ENCODE data around the gene TRERF1.

TRERF1 gene

DNA sequence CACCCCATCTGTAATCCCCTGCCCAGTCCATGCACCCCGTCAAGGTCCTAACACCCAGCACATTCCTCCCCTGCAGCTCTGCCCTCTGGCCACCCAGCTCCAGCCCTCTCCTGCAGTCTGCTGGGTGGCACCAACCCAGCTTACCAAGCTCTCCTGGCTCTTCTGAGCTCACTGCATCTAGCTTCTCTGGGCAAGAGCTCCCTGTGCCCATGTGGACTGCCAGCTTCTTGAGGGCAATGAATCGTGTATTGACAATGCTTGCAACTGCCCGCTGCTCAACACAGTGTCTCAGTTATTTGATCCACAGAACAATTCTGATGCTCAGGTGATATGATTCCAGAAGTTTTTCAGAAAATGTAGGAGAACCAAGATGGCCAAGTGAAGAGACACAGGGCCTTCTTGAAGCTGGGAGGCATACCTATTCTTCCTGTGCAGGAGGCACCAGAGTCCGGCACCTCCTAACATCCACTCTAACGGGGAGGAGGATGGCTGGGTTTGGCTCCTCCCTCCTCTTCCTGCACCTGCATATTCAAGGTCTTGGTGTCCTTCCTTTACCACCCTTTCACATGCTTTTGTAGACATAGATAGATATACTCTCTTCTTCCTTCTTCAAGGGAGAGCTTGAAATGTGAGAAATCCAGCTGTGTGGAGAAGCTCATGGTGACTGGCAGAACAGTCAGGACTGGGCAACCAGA is 85.6 kb downstream of the TRERF1 start:
- no peak for DNase-seq (ENCODE audit: low spot score)

DNA sequence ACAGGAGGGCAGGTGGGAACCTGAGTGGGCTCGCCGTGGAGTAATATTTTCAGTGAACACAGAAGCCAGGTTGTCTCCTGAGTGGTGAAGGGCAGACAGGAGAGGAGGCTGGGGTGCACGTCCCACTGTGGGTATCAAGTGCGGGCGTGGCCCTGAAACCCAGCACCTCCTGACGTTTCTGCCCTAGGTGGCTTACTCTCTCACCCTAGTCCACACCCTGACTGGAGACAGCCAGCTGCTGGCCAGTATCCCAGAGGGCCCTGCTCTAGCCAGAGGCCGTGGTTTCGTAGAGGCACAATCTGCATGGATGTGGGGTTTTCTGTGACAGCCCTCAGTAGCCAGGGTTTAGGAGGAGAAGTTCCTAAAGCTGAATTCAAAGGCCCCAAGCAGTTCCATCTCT is 86.7 kb downstream of the TRERF1 start:
- no peak for DNase-seq (ENCODE audit: low spot score)

DNA sequence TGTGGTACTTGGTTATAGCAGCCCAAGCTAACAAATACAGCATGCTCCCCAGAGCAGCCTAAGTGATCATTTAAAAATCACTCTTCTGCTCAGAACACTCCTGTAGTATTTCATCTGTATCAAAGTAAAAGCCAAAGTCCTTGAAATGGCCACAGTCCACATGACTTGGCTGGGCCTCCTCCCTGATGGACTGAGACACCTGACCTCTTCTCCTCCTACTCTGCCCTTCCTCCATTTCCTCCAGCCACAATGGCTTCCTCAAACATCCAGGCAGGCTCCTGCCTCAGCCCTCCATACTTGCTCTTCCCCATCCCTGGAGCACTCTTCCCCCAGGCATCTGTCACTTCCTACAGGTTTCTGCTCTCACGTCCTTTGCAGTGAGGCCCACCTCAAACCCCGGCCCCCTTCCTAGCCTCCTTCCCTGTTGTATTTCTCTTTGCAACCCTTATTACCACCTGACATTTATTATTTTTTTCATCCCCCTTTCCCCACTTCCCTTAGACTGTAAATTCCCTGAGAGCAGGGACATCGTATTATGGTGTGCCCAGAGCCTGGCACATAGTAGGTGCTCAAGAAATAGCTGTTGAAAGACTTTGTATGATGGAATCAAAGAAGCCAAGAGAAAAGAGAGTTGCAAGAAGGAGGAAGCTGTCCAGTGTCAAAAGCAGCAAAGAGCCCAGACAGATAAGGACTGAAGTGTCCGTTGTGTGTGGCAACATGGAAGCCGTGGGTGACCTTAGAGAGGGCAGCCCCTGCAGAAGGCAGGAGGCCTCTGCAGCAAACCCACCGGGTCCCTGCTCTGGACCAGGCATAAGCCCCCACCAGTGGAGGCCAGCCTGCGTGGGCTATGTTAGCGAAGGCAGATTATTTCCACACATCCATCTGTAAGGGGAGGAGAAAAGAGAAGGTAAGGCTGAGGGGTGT is 87.5 kb downstream of the TRERF1 start:
- no peak for DNase-seq (ENCODE audit: low spot score)

DNA sequence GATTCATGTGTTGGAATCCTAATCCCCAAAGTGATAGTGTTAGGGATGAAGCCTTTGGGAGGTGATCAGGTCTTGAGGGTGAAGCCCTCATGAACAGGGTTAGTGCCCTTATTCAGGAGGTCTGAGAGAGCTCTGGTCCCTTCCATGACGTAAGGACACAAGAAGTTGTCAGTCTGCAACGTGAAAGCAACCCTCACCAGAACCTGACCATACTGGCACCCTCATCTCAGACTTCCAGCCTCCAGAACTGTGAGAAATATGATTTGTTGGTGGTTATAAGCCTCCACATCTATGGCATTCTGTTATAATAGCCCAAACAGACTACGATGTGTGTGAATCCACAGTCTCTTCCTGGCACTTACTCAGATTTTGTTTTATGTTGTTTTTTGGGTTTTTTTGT is 90.7 kb downstream of the TRERF1 start:
- no peak for DNase-seq (ENCODE audit: low spot score)

DNA sequence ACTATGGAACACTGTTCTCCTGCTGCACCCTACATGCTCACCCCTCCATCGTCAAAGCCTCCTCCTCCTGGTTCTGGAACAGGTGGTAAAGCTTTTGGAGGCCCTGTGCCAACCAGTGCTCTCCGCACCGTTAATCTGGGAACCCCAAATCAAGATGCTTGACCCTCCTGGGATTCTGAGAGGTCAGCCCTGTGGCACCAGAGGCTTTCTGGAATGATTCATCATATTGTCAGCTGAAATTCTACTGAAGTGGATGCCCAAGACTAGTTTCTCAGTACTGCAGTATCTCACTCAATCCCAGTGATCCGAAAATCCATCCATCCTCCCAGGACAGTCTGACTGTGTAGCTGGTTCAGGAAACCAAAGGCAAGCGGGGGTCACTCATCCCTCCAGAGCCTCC is 92.7 kb downstream of the TRERF1 start:
- no peak for DNase-seq (ENCODE audit: low spot score)

GRCh38 chr6:42355416-42355815 is 96.3 kb downstream of the TRERF1 start:
- no peak for DNase-seq (ENCODE audit: low spot score)

DNA sequence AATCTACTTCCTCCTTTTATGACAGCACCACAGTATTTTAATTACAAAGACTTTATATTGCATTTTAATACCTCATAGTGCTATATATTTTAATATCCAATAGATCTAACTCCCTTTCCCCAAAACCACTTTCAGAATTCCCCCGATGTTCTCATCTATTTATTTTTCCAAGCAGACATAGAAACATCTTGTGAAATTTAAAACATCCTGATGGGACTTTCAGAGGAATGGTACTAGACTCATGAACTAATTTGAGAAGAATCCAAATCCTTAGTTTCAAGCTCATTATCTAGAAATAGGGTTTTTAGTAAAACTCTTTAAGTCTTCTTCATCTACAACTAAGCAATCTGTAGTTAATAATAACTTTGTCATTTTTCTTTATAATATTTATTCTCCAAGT is 97.0 kb downstream of the TRERF1 start:
- DNase-seq (ENCODE audit: low spot score) = peak; percentile 33

- DNase-seq (ENCODE audit: low spot score) = peak; percentile 40
Observed at GRCh38 chr6:42352856-42353564, 98.7 kb downstream of the TRERF1 start.

GRCh38 chr6:42350911-42351310 is 100.8 kb downstream of the TRERF1 start:
- DNase-seq (ENCODE audit: low spot score) = no peak

DNA sequence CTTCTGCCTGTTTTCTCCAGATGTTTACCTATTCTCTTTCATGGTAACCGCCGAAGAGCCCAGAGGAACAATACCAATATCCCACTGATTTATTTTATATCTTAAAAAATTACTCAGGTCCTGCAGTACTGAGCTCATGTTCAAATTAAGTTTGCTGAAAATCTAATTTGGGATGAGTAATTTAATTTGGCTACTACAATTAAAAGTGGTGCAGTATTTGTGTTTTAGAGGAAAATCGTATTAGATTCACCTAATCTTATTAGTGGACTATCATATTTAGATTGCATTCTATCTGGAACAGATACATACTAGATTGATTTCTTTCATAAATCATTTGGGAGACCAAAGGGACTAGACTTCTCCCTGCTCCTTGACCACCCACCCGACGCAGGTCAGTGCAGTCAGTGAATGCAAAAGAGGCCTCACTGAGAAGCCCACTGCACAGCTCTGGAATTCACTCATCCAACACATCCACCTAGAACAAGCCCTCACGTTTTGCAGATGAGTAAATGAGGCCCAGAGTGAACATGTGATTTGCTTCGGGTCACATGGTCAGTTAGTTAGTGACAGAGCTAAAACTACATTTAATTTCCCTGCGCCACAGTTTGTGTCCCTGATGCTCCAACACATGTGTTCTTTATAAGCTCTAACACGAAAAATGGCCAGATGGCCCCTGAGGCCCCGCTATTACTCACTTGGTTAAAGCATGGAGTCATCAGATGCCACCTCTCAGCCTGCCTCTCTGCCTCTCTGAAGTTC is 101.8 kb downstream of the TRERF1 start:
- no peak for DNase-seq (ENCODE audit: low spot score)

DNA sequence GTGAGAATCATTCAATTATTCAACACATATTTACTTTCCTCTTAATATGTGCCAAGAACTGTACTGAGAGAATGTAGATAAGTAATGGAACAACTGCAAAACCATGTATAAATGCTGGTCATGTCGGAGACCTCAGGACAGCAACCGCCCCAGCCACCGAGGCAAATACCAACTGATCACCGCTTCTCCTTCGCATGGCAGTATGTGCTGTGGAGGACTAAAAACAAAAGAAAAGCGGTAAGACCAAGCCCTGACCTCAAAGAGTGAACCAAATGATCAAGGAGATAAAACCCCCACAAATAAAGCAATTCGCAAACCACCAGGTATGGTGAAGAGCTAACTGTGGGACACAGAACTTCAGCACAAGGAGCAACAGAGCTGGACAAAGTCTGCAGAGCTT is 104.3 kb downstream of the TRERF1 start:
- no peak for DNase-seq (ENCODE audit: low spot score)

GRCh38 chr6:42345696-42346416 is 105.9 kb downstream of the TRERF1 start:
- DNase-seq (ENCODE audit: low spot score) = no peak

DNA sequence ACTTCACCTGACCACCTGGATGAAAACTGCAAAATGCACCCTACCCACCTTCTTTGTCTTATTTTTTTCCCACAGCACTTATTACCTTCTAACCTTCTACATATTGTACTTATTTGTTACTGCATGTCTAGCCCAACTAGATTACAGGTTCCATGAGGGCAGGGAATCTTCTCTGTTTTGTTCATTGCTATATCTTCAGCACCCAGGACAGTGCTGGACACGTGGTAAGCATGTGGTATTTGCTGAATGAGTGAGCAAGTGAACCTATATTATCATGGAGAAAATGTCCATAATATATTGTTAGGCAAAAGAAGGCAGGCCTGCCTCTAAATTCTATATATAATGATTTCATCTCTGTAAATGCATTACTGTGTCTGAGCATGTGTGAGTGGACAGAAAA is 107.0 kb downstream of the TRERF1 start:
- no peak for DNase-seq (ENCODE audit: low spot score)

- no peak for DNase-seq (ENCODE audit: low spot score)
Observed at GRCh38 chr6:42341771-42342553, 109.8 kb downstream of the TRERF1 start.

DNA sequence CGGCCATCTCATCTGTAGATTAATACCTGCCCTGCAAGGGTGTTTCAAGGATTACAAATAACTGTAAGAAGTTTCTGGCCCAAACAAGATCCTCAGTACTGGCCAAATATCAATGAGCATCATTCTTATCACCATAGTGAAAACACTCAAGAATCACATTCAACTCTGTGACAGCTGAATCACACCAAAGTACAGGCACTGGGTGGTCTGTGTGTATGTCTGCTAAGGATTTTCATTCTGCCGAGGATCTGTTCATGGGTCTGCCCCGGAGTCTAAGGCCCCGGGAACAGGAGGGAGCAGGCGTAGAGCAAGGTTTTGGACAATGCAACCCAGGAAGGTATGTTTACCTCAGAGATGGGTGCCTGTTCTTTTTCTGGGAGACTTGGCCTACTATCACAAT is 110.5 kb downstream of the TRERF1 start:
- no peak for DNase-seq (ENCODE audit: low spot score)

DNA sequence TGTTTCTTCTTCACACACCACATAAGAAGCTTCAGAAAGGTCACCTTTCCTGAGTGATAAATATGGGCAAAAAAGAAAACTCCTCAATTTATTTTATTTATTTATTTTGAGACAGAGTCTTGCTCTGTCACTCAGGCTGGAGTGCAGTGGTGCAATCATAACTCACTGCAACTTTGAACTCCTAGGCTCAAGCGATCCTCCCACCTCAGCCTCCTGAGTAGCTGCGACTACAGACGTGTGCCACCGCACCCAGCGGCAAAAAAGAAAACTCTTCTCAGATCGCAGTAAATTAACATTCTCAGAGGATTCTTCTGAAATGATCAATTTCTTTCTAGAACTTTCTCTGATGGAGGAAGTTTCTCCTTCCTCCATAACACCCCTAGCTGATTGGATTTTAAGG is 111.2 kb downstream of the TRERF1 start:
- DNase-seq (ENCODE audit: low spot score) = no peak

DNA sequence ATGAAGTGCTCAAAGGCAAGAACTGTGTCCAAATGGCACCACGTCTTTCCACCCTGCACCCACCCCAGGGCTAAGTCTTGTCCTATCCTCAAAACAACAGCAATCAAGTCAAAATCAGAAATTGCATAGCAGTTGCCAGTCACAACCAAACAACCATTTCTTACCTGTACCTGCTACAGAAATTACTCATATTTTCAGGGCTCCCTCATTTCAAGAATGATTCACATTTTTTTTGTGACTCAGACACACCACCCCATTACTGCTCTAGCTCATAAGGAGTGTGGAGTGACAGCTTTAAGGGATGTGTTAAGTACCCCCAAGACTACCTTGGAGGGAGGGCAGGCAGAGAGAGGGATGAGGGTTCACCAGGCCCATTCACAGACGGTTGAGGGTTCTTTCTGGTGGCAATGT is 111.7 kb downstream of the TRERF1 start:
- DNase-seq (ENCODE audit: low spot score) = no peak

GRCh38 chr6:42338744-42339222 is 112.9 kb downstream of the TRERF1 start:
- peak; percentile 92 for DNase-seq (ENCODE audit: low spot score)

- no peak for DNase-seq (ENCODE audit: low spot score)
Observed at GRCh38 chr6:42337985-42338743, 113.6 kb downstream of the TRERF1 start.

- DNase-seq (ENCODE audit: low spot score) = no peak
Observed at GRCh38 chr6:42336431-42336830, 115.3 kb downstream of the TRERF1 start.
